Stimulated activated CD4-positive, alpha-beta T cell treated with anti-CD3 and anti-CD28 coated beads, TNF-alpha, amount 100 ng/mL, for 1 hour (primary cell): ENCODE results near the gene NOXA1.

ENCODE experiments used
- DNase-seq, 3 donors: peaks; one replicate each; pipeline ENCODE4 v3.0.0-alpha.2; 2020; ENCODE audit warnings: low read depth in 3 of 3, low spot score in 1 of 3

The NOXA1 gene

GRCh38 chr9:137482094-137482781, 59.0 kb downstream of the NOXA1 start:
- no peak for DNase-seq
